ENCODE data around the gene OSBPL2. TPM values are rescaled to one million over a fixed set of nuclear protein-coding genes. Genes with fewer than 3 reads are reported as not detected.
A peak's percentile ranks its signal among the peaks of the same experiment; 100 is the strongest.

Gene OSBPL2
- total RNA-seq, 1 donor from 2014 or later, result 25.0 TPM

GRCh38 chr20:62216636-62217566 is 21.4 kb upstream of the OSBPL2 start:
- Histone ChIP-seq H3K9me3 (no peaks in the 10 kb centered on the region), H3K27ac (no peak overlapping the region), H3K27me3 (peaks cover 25% of the 10 kb centered on the region), H3K4me1 (peaks cover 3 to 7% of the 10 kb centered on the region in 2 donors), H3K4me3 (no peak overlapping the region), H3K36me3 (no peaks in the 10 kb centered on the region)
- DNase-seq (ENCODE audit: low spot score in 2 of 2), result no peak
- no peak for TF ChIP-seq CTCF (IDR thresholded peaks at IDR 0.05)
- intact Hi-C loops (cut with DNase I), result no loop called here

- DNase-seq (ENCODE audit: low spot score in 2 of 2), result no peak
- Histone ChIP-seq H3K4me1 (peaks cover 3 to 7% of the 10 kb centered on the region in 2 donors), H3K27ac (no peak overlapping the region), H3K4me3 (no peak overlapping the region), H3K9me3 (no peaks in the 10 kb centered on the region), H3K27me3 (peaks cover 28% of the 10 kb centered on the region), H3K36me3 (no peaks in the 10 kb centered on the region)
- no peak for TF ChIP-seq CTCF (IDR thresholded peaks at IDR 0.05)
- intact Hi-C loops (cut with DNase I), result no loop called here
Observed at GRCh38 chr20:62217913-62218773, 20.2 kb upstream of the OSBPL2 start.

- Histone ChIP-seq H3K27ac (no peak overlapping the region), H3K4me1 (peaks cover 3 to 7% of the 10 kb centered on the region in 2 donors), H3K27me3 (peaks cover 28% of the 10 kb centered on the region), H3K9me3 (no peaks in the 10 kb centered on the region), H3K36me3 (no peaks in the 10 kb centered on the region), H3K4me3 (peak overlapping the region in 1 of 2 donors; percentile 59)
- DNase-seq (ENCODE audit: low spot score in 2 of 2), result no peak
- intact Hi-C loops (cut with DNase I), result no loop called here
- no peak for TF ChIP-seq CTCF (IDR thresholded peaks at IDR 0.05)
Observed at GRCh38 chr20:62219101-62219991, 19.0 kb upstream of the OSBPL2 start.

- intact Hi-C loops (cut with DNase I), result no loop called here
- peaks cover 28% of the 10 kb centered on the region for H3K27me3 ChIP-seq
- no peaks in the 10 kb centered on the region for H3K36me3 ChIP-seq
- peak within 1 kb of the TSS in 1 of 2 donors; percentile 59 for H3K4me3 ChIP-seq
- H3K9me3 ChIP-seq, result no peaks in the 10 kb centered on the region
- H3K4me1 ChIP-seq, result peaks cover 3 to 7% of the 10 kb centered on the region in 2 donors
- TF ChIP-seq CTCF (IDR thresholded peaks at IDR 0.05), result no peak
- no peak within 1 kb of the TSS for H3K27ac ChIP-seq
- no peak for DNase-seq (ENCODE audit: low spot score in 2 of 2)
Observed at GRCh38 chr20:62219992-62220665, 18.2 kb upstream of the OSBPL2 start, which contains the start of gene HRH3. Gene HRH3, minus strand, starts transcription at chr20:62220278. Its CDS starts 308 bp downstream, at chr20:62219970.
